ENCODE data around the gene FHIT.

The FHIT gene

DNA sequence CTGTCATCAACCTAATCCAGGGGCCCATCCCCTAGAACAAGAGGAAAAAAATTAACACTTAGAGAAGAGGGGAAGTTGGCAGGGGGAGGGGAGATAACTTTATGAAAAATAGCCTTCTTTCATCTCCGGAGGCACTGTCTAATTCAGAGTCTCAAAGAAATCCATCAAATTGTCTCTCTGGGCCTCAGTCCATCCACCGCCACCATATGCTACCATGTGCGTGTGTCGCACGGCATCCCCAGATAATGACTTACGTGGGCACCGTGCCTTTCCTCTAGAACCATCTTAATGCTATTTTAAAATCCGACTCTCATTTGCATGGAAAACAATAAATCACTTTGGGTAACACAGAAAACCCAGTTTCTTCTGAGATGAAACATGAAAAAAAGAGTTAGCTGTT, 619.7 kb downstream of the FHIT start:
- Histone ChIP-seq H3K4me3 (ENCODE audit: insufficient read depth, low read length, poor library complexity, severe bottlenecking) (no peak overlapping the region), H3K9me2 (replicated peaks; ENCODE audit: insufficient read depth, low read length) (no peaks in the 10 kb centered on the region), H3K27ac (ENCODE audit: low read depth, low read length) (no peak overlapping the region), H3K27me3 (ENCODE audit: low read length) (no peaks in the 10 kb centered on the region), H3K36me3 (ENCODE audit: low read length) (no peaks in the 10 kb centered on the region), H3K4me2 (ENCODE audit: low read depth, low read length, poor library complexity, severe bottlenecking) (no peak overlapping the region), H3K9ac (ENCODE audit: low read length) (no peak overlapping the region), H3F3A (ENCODE audit: insufficient read depth) (no peaks in the 10 kb centered on the region), H3K79me2 (ENCODE audit: insufficient read depth, low read length) (no peaks in the 10 kb centered on the region), H3K9me3 (ENCODE audit: insufficient read depth, low read length) (no peaks in the 10 kb centered on the region), H4K20me1 (ENCODE audit: low read depth, low read length) (no peaks in the 10 kb centered on the region), H2AFZ (ENCODE audit: low read depth, low read length, severe bottlenecking) (no peak overlapping the region)
- TF ChIP-seq EZH2phosphoT487 (conservative IDR thresholded peaks at IDR 0.05; ENCODE audit: low read length): no peak
- TF ChIP-seq, protein P1, sequence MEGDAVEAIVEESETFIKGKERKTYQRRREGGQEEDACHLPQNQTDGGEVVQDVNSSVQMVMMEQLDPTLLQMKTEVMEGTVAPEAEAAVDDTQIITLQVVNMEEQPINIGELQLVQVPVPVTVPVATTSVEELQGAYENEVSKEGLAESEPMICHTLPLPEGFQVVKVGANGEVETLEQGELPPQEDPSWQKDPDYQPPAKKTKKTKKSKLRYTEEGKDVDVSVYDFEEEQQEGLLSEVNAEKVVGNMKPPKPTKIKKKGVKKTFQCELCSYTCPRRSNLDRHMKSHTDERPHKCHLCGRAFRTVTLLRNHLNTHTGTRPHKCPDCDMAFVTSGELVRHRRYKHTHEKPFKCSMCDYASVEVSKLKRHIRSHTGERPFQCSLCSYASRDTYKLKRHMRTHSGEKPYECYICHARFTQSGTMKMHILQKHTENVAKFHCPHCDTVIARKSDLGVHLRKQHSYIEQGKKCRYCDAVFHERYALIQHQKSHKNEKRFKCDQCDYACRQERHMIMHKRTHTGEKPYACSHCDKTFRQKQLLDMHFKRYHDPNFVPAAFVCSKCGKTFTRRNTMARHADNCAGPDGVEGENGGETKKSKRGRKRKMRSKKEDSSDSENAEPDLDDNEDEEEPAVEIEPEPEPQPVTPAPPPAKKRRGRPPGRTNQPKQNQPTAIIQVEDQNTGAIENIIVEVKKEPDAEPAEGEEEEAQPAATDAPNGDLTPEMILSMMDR (IDR thresholded peaks at IDR 0.05; ENCODE audit: insufficient read depth, low read length, poor library complexity, severe bottlenecking): no peak

DNA sequence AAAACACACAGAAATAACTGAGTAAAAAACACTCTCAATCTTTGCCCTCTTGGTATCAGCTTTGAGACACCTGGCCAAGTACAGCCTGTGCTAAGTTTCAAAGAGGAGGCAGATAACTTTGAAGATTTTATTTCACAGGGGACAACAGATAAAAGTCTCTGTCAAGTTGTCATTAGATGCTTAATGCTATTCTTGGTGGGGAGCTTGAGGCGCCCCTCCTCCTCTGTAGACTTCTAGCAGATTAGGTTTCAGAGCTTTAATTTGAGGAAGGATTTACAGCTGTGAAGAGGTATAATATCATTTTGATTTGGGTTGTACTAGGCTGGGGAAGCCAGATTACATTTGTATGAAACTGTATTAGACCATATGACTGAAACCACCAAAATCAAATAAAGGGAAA, 620.3 kb downstream of the FHIT start:
- H3K9me2 ChIP-seq (replicated peaks; ENCODE audit: insufficient read depth, low read length): no peaks in the 10 kb centered on the region
- H3K79me2 ChIP-seq (ENCODE audit: insufficient read depth, low read length): no peaks in the 10 kb centered on the region
- no peak overlapping the region for H3K4me2 ChIP-seq (ENCODE audit: low read depth, low read length, poor library complexity, severe bottlenecking)
- no peak overlapping the region for H3K27ac ChIP-seq (ENCODE audit: low read depth, low read length)
- no peak overlapping the region for H3K9ac ChIP-seq (ENCODE audit: low read length)
- no peaks in the 10 kb centered on the region for H3F3A ChIP-seq (ENCODE audit: insufficient read depth)
- no peaks in the 10 kb centered on the region for H4K20me1 ChIP-seq (ENCODE audit: low read depth, low read length)
- H3K4me3 ChIP-seq (ENCODE audit: insufficient read depth, low read length, poor library complexity, severe bottlenecking): no peak overlapping the region
- no peak overlapping the region for H2AFZ ChIP-seq (ENCODE audit: low read depth, low read length, severe bottlenecking)
- no peaks in the 10 kb centered on the region for H3K9me3 ChIP-seq (ENCODE audit: insufficient read depth, low read length)
- no peaks in the 10 kb centered on the region for H3K27me3 ChIP-seq (ENCODE audit: low read length)
- H3K36me3 ChIP-seq (ENCODE audit: low read length): no peaks in the 10 kb centered on the region
- TF ChIP-seq, protein P1 (IDR thresholded peaks at IDR 0.05; ENCODE audit: insufficient read depth, low read length, poor library complexity, severe bottlenecking): no peak
- no peak for TF ChIP-seq EZH2phosphoT487 (conservative IDR thresholded peaks at IDR 0.05; ENCODE audit: low read length)

DNA sequence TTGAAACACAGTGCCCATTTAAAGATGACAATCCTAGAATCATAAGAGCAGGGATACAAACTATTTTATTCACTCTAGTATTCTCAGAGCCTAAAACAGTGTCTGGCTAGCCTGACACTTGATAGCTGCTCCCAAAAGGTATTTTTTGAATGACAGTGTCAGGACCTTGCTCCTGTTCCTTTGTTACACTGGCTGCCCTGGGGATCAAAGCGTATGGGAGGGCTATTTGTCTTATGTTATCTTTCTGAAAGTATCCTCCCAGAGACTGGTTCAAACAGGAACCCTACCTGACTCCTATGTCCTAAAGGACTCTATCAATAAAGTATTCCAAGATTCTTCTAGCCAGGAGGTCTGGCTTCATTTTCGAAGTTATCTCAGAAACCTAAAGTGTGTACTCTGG, 621.4 kb downstream of the FHIT start:
- Histone ChIP-seq H3K27me3 (ENCODE audit: low read length) (no peaks in the 10 kb centered on the region), H3K36me3 (ENCODE audit: low read length) (no peaks in the 10 kb centered on the region), H3K4me3 (ENCODE audit: insufficient read depth, low read length, poor library complexity, severe bottlenecking) (no peak overlapping the region), H3K79me2 (ENCODE audit: insufficient read depth, low read length) (no peaks in the 10 kb centered on the region), H3K4me2 (ENCODE audit: low read depth, low read length, poor library complexity, severe bottlenecking) (no peak overlapping the region), H4K20me1 (ENCODE audit: low read depth, low read length) (no peaks in the 10 kb centered on the region), H3K27ac (ENCODE audit: low read depth, low read length) (no peak overlapping the region), H3F3A (ENCODE audit: insufficient read depth) (no peaks in the 10 kb centered on the region), H3K9ac (ENCODE audit: low read length) (no peak overlapping the region), H2AFZ (ENCODE audit: low read depth, low read length, severe bottlenecking) (no peak overlapping the region), H3K9me3 (ENCODE audit: insufficient read depth, low read length) (no peaks in the 10 kb centered on the region), H3K9me2 (replicated peaks; ENCODE audit: insufficient read depth, low read length) (no peaks in the 10 kb centered on the region)
- TF ChIP-seq, protein P1 (IDR thresholded peaks at IDR 0.05; ENCODE audit: insufficient read depth, low read length, poor library complexity, severe bottlenecking): no peak
- no peak for TF ChIP-seq EZH2phosphoT487 (conservative IDR thresholded peaks at IDR 0.05; ENCODE audit: low read length)
